Stimulated activated CD8-positive, alpha-beta memory T cell treated with anti-CD3 and anti-CD28 coated beads, Interleukin-15, amount 100 ng/mL, for 1 hour (primary cell): ENCODE data around the gene PEX3.
"Not testable (repeated sequence)": the region's sequence is repeated elsewhere in the genome, so short reads cannot be mapped to it uniquely, and the experiment has no call there.

Experiments
- DNase-seq: peaks from one replicate; pipeline ENCODE4 v3.0.0-alpha.2; 2020; ENCODE audit warnings: low read depth

PEX3 gene

GRCh38 chr6:143447865-143448264 is 2.7 kb upstream of the PEX3 start:
- DNase-seq = not testable (repeated sequence)

- DNase-seq = no peak
Measured at GRCh38 chr6:143449082-143449713, 1.4 kb upstream of the PEX3 start.

- no peak for DNase-seq
Measured at GRCh38 chr6:143449714-143450452, 722 bp upstream of the PEX3 start.

GRCh38 chr6:143451531-143451930 is 926 bp downstream of the PEX3 start:
- DNase-seq = no peak

GRCh38 chr6:143457563-143458359 is 7.2 kb downstream of the PEX3 start:
- DNase-seq = no peak

GRCh38 chr6:143465546-143465945 is 14.9 kb downstream of the PEX3 start:
- no peak for DNase-seq

GRCh38 chr6:143468026-143468425 is 17.4 kb downstream of the PEX3 start:
- DNase-seq = no peak

- not testable (repeated sequence) for DNase-seq
Measured at GRCh38 chr6:143468823-143469222, 18.2 kb downstream of the PEX3 start.

- DNase-seq = no peak
Measured at GRCh38 chr6:143471822-143472221, 21.2 kb downstream of the PEX3 start.

GRCh38 chr6:143476545-143476944 is 25.9 kb downstream of the PEX3 start:
- DNase-seq = no peak

- no peak for DNase-seq
Measured at GRCh38 chr6:143478479-143479062, 28.0 kb downstream of the PEX3 start.

GRCh38 chr6:143482593-143482992 is 32.0 kb downstream of the PEX3 start:
- no peak for DNase-seq

- DNase-seq = no peak
Measured at GRCh38 chr6:143485967-143486366, 35.4 kb downstream of the PEX3 start.

- no peak for DNase-seq
Measured at GRCh38 chr6:143486752-143487151, 36.1 kb downstream of the PEX3 start.

GRCh38 chr6:143490244-143490643 is 39.6 kb downstream of the PEX3 start:
- no peak for DNase-seq

GRCh38 chr6:143490775-143491174 is 40.2 kb downstream of the PEX3 start:
- DNase-seq = no peak

GRCh38 chr6:143496974-143497373 is 46.4 kb downstream of the PEX3 start:
- no peak for DNase-seq

- no peak for DNase-seq
Measured at GRCh38 chr6:143498428-143498827, 47.8 kb downstream of the PEX3 start.

GRCh38 chr6:143501851-143502250 is 51.2 kb downstream of the PEX3 start:
- no peak for DNase-seq

- DNase-seq = no peak
Measured at GRCh38 chr6:143504369-143504768, 53.8 kb downstream of the PEX3 start.

GRCh38 chr6:143505111-143505510 is 54.5 kb downstream of the PEX3 start:
- no peak for DNase-seq

GRCh38 chr6:143505537-143505936 is 54.9 kb downstream of the PEX3 start:
- DNase-seq = no peak

GRCh38 chr6:143506199-143506598 is 55.6 kb downstream of the PEX3 start:
- no peak for DNase-seq
